Heart left ventricle (tissue), 13 donors: ENCODE data around the gene RORC.

ENCODE experiments used
- CTCF ChIP-seq, 12 donors: fragments of 200-600 bp; sonication (generic) in 4 of 12; IDR thresholded peaks; one replicate each; pipeline versions ENCODE4 v1.5.0 to v1.8.0; 2018 to 2022; ENCODE audit warnings: antibody characterized with exemption in 12 of 12, mild to moderate bottlenecking in 5 of 12
- POLR2A ChIP-seq, 2 donors: fragments of 450-650 bp; IDR thresholded peaks; one replicate each; pipeline ENCODE4 v1.6.1; 2017; ENCODE audit warnings: antibody characterized with exemption in 2 of 2, mild to moderate bottlenecking in 2 of 2, moderate library complexity in 2 of 2
- donor health status: ischemic (EF 13 %, LVEDD 7.1; RV severe dilation, severe dysfunction).
- donor health status: DM: no; HTN: yes; CAD: no.
- donor health status: DM: no; HTN: no; CAD: no.
- donor health status: ischemic (EF 25% LVEDD 6.9; RV normal size, moderate dysfunction).
- donor health status: ischemic (EF 25% LVEDD 5.7; RV mildly dilated, moderate dysfunction).
- donor health status: ischemic (EF 35%, LVEDD 5.7; RV mildly dilated, moderate dysfunction).
- donor health status: nonischemic (EF 11% LVEDD 7.7; RV severe dilation, severe dysfunction).
- donor health status: DM: yes; HTN: yes; CAD: no.
- donor health status: PGD.
- donor health status: ischemic (EF 29% LVEDD 5.4; RV normal size, mild dysfunction).
- donor health status: nonischemic (EF 23%, LVEDD 6.1; RV moderate dilation, normal function).

DNA sequence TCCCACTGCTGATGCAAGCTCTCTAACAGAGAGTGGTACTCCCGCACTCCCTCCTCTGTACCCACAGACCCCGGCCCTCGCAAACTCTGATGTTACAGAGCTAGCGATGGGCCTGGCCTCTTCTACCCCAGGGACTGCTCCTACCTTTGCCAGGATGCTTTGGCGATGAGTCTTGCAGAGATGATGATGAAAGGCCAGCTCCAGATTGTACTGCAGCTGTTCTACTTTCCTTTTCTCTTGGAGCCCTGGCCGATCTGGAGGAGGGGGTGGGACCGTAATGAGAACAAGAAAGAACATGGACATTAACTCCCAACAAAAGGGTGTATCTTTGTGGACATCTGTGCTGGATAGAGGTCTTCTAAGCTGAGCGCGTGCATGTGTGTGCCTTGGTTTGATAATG lies 20.4 kb downstream of the RORC start:
- no peak for TF ChIP-seq CTCF (IDR thresholded peaks at IDR 0.05)
- no peak for TF ChIP-seq POLR2A (IDR thresholded peaks at IDR 0.05)
